MM.1S (cell line): Measurements from ENCODE around the gene METTL1.

ENCODE experiments used
- EZH2 ChIP-seq: fragments of 300-600 bp; sonication (generic); optimal IDR thresholded peaks from 2 replicates; pipeline ENCODE3; 2017; ENCODE audit warnings: low read depth, mild to moderate bottlenecking, antibody characterized with exemption, low read length, mixed read lengths
- TF ChIP-seq, protein P1 (sequence below): fragments of 300-600 bp; sonication (generic); IDR thresholded peaks from 2 replicates; pipeline ENCODE4 v1.5.1; 2016; ENCODE audit warnings: antibody characterized with exemption, low read length, mixed read lengths

DNA sequence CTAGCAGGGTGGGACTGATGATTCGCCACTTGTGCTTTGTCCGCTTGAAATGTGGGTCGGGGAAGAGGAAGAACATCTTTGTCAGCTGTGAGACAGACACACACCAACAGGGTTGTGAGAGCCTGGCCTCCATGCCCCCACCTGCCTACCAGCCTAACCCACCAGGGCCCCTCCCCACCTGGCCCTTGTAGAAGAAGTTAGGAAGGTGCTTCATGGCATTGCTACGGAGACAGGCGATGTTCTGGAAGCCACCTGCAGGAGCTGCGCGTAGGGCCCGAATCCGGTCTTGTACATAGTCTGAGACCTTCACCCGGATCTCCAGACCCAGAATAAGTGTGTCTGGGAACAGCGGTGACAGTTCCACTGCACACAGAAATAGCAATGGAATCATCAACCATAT lies 2.3 kb downstream of the METTL1 start:
- TF ChIP-seq, protein P1, sequence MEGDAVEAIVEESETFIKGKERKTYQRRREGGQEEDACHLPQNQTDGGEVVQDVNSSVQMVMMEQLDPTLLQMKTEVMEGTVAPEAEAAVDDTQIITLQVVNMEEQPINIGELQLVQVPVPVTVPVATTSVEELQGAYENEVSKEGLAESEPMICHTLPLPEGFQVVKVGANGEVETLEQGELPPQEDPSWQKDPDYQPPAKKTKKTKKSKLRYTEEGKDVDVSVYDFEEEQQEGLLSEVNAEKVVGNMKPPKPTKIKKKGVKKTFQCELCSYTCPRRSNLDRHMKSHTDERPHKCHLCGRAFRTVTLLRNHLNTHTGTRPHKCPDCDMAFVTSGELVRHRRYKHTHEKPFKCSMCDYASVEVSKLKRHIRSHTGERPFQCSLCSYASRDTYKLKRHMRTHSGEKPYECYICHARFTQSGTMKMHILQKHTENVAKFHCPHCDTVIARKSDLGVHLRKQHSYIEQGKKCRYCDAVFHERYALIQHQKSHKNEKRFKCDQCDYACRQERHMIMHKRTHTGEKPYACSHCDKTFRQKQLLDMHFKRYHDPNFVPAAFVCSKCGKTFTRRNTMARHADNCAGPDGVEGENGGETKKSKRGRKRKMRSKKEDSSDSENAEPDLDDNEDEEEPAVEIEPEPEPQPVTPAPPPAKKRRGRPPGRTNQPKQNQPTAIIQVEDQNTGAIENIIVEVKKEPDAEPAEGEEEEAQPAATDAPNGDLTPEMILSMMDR = no peak
- TF ChIP-seq EZH2 = no peak
